ENCODE data around the gene PLEKHG3. TPM values are rescaled to one million over a fixed set of nuclear protein-coding genes. Genes with fewer than 3 reads are reported as not detected.

PLEKHG3 gene
- total and polyA plus RNA-seq, 2 of the 13 experiments (the other 11 are each of a cell fraction or from before 2014, with no cell fraction given) = 7.1 to 9.8 TPM

- TF ChIP-seq AFF4 (CRISPR knock-in tag; IDR thresholded peaks at IDR 0.05) (no peak), ZFP1 (CRISPR knock-in tag; IDR thresholded peaks at IDR 0.05) (no peak), JUND (CRISPR knock-in tag; IDR thresholded peaks at IDR 0.05) (no peak), TGIF2 (CRISPR knock-in tag; IDR thresholded peaks at IDR 0.05) (no peak), ZBTB21 (CRISPR knock-in tag; IDR thresholded peaks at IDR 0.05) (peak; percentile 17; the same call in 1 of the 2 replicates), FOXA3 (CRISPR knock-in tag; IDR thresholded peaks at IDR 0.05) (peak; percentile 70), ZBTB20 (CRISPR knock-in tag; IDR thresholded peaks at IDR 0.05; ENCODE audit: borderline replicate concordance, low read depth) (no peak), ERF (CRISPR knock-in tag; IDR thresholded peaks at IDR 0.05) (no peak), SP1 (IDR thresholded peaks at IDR 0.05) (no peak), SP1 (CRISPR knock-in tag; IDR thresholded peaks at IDR 0.05) (no peak), KAT8 (CRISPR knock-in tag; IDR thresholded peaks at IDR 0.05) (peak; percentile 46; the same call in 1 of the 2 replicates), E2F5 (CRISPR knock-in tag; conservative IDR thresholded peaks at IDR 0.05) (no peak), EP300 (IDR thresholded peaks at IDR 0.05; ENCODE audit: low read depth in 2 of 2, low read length in 2 of 2) (0 out of 4 replicates have a peak, but pooled peaks of 1 of the 2 experiments have one; percentile 5), EP300 (CRISPR knock-in tag; IDR thresholded peaks at IDR 0.05; ENCODE audit: borderline replicate concordance) (no peak), HBP1 (CRISPR knock-in tag; IDR thresholded peaks at IDR 0.05; ENCODE audit: low read depth) (0 out of 2 replicates have a peak, but pooled peaks have one; percentile 26), BHLHE40 (IDR thresholded peaks at IDR 0.05; ENCODE audit: low read length) (no peak), ZNF276 (CRISPR knock-in tag; IDR thresholded peaks at IDR 0.05; ENCODE audit: low read depth) (no peak), DMAP1 (CRISPR knock-in tag; IDR thresholded peaks at IDR 0.05) (no peak), ZBTB14 (CRISPR knock-in tag; IDR thresholded peaks at IDR 0.05) (no peak), SMYD3 (CRISPR knock-in tag; IDR thresholded peaks at IDR 0.05) (no peak), HIC2 (CRISPR knock-in tag; IDR thresholded peaks at IDR 0.05; ENCODE audit: low read depth) (no peak), MAFG (CRISPR knock-in tag; IDR thresholded peaks at IDR 0.05) (no peak)
Observed at GRCh38 chr14:64720131-64720576, 15.9 kb downstream of the PLEKHG3 start (continued).
